Loucy (cell line): Measurements from ENCODE around the gene RASD1.

Experiments
- H2AFZ ChIP-seq: fragments of 200-600 bp; sonication (generic); 2 replicates; pipeline ENCODE4 v1.6.0; 2016; ENCODE audit warnings: antibody characterized with exemption, mild to moderate bottlenecking, low read length, moderate library complexity
- H3F3A ChIP-seq: fragments of 200-600 bp; 2 replicates; pipeline ENCODE4 v1.6.0; 2016; ENCODE audit warnings: antibody characterized with exemption, low read depth, mild to moderate bottlenecking
- H3K27me3 ChIP-seq: fragments of 200-600 bp; sonication (generic); 2 replicates; pipeline ENCODE4 v1.6.1; 2014; ENCODE audit warnings: low read length, mild to moderate bottlenecking; ENCODE audit not compliant: insufficient read depth, poor library complexity, severe bottlenecking
- H3K36me3 ChIP-seq: fragments of 200-600 bp; sonication (generic); 2 replicates; pipeline ENCODE4 v1.6.1; 2016; ENCODE audit warnings: low read length; ENCODE audit not compliant: insufficient read depth
- H3K4me1 ChIP-seq: fragments of 200-600 bp; sonication (generic); 2 replicates; pipeline ENCODE4 v1.5.1; 2014; ENCODE audit warnings: low read length, mild to moderate bottlenecking; ENCODE audit not compliant: insufficient read depth, poor library complexity, severe bottlenecking
- H3K4me2 ChIP-seq: fragments of 200-600 bp; sonication (generic); 2 replicates; pipeline ENCODE4 v1.6.0; 2014; ENCODE audit warnings: antibody characterized with exemption, low read length, low read depth, mild to moderate bottlenecking; ENCODE audit not compliant: poor library complexity, severe bottlenecking
- H3K4me3 ChIP-seq: fragments of 200-600 bp; sonication (generic); 2 replicates; pipeline ENCODE4 v1.5.1; 2014; ENCODE audit warnings: low read length, mild to moderate bottlenecking, mixed read lengths; ENCODE audit not compliant: poor library complexity, severe bottlenecking
- H3K79me2 ChIP-seq: fragments of 200-600 bp; sonication (generic); 2 replicates; pipeline ENCODE4 v1.6.1; 2014; ENCODE audit warnings: low read length; ENCODE audit not compliant: insufficient read depth
- H3K9ac ChIP-seq: fragments of 200-600 bp; sonication (generic); 2 replicates; pipeline ENCODE4 v1.6.0; 2014; ENCODE audit warnings: mild to moderate bottlenecking, low read depth, low read length, moderate library complexity; ENCODE audit not compliant: poor library complexity, severe bottlenecking
- H3K9me2 ChIP-seq: fragments of 200-600 bp; sonication (generic); replicated peaks from 2 replicates; pipeline ENCODE4 v1.6.1; 2016; ENCODE audit warnings: low read depth, low read length, mixed read lengths
- H3K9me3 ChIP-seq: fragments of 200-600 bp; sonication (generic); 2 replicates; pipeline ENCODE4 v1.6.1; 2014; ENCODE audit warnings: mild to moderate bottlenecking, antibody characterized with exemption, low read length, low read depth; ENCODE audit not compliant: insufficient read depth
- H4K20me1 ChIP-seq: fragments of 200-600 bp; sonication (generic); 2 replicates; pipeline ENCODE4 v1.6.0; 2014; ENCODE audit warnings: antibody characterized with exemption, low read length, mild to moderate bottlenecking; ENCODE audit not compliant: insufficient read depth, poor library complexity, severe bottlenecking
- CTCF ChIP-seq: fragments of 200-600 bp; sonication (generic); conservative IDR thresholded peaks from 2 replicates; pipeline ENCODE4 v1.5.1; 2014; ENCODE audit warnings: mild to moderate bottlenecking, antibody characterized with exemption, low read length
- EZH2phosphoT487 ChIP-seq: fragments of 200-600 bp; IDR thresholded peaks from 2 replicates; pipeline ENCODE4 v1.6.1; 2018; ENCODE audit warnings: antibody characterized with exemption, mild to moderate bottlenecking, moderate library complexity, borderline replicate concordance

The RASD1 gene

GRCh38 chr17:17494870-17495535 is 1.2 kb downstream of the RASD1 start:
- Histone ChIP-seq H3K9me2 (no peaks in the 10 kb centered on the region), H2AFZ (no peak overlapping the region), H4K20me1 (no peaks in the 10 kb centered on the region), H3F3A (no peaks in the 10 kb centered on the region; the same call in 1 of the 2 replicates), H3K36me3 (peaks cover 18% of the 10 kb centered on the region; the same call in 1 of the 2 replicates), H3K4me3 (no peak overlapping the region), H3K9me3 (no peaks in the 10 kb centered on the region), H3K9ac (no peak overlapping the region), H3K4me2 (no peak overlapping the region), H3K4me1 (peaks cover 13% of the 10 kb centered on the region), H3K79me2 (no peaks in the 10 kb centered on the region), H3K27me3 (no peaks in the 10 kb centered on the region)
- TF ChIP-seq CTCF (no peak), EZH2phosphoT487 (no peak)

DNA sequence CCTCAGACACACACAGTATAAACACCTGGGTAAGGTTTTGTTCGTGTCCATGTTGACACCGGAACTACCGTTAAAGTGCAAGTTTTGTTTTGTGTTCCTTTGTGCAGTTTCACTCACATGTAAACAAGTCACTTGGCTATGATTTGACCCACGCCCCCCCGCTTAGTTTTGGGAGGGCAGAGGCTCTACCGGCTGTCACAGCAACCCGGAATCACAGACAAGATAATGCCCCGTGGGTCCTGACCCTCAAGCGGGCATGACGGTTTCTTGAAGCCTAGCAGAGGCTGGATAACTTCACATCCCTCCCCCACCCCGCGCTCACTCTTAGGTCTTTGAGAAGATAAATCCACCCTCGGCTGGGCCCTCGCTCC is 1.7 kb downstream of the RASD1 start:
- peaks cover 18% of the 10 kb centered on the region; the same call in 1 of the 2 replicates for H3K36me3 ChIP-seq
- no peak overlapping the region for H2AFZ ChIP-seq
- no peaks in the 10 kb centered on the region for H3K9me3 ChIP-seq
- 0 out of 2 replicates have a peak, but pooled peaks cover 4% of the 10 kb centered on the region for H3K79me2 ChIP-seq
- no peaks in the 10 kb centered on the region for H3K27me3 ChIP-seq
- no peak for TF ChIP-seq CTCF
- H3K4me3 ChIP-seq, result no peak overlapping the region
- no peaks in the 10 kb centered on the region for H4K20me1 ChIP-seq
- H3K4me1 ChIP-seq, result peaks cover 13% of the 10 kb centered on the region
- H3K4me2 ChIP-seq, result no peak overlapping the region
- H3F3A ChIP-seq, result no peaks in the 10 kb centered on the region; the same call in 1 of the 2 replicates
- no peaks in the 10 kb centered on the region for H3K9me2 ChIP-seq
- no peak overlapping the region for H3K9ac ChIP-seq

GRCh38 chr17:17493986-17494466 is 2.2 kb downstream of the RASD1 start:
- H3K79me2 ChIP-seq, result 0 out of 2 replicates have a peak, but pooled peaks cover 4% of the 10 kb centered on the region
- H4K20me1 ChIP-seq, result no peaks in the 10 kb centered on the region
- H3K4me3 ChIP-seq, result no peak overlapping the region
- H3F3A ChIP-seq, result no peaks in the 10 kb centered on the region; the same call in 1 of the 2 replicates
- H3K9me3 ChIP-seq, result no peaks in the 10 kb centered on the region
- no peak overlapping the region for H3K9ac ChIP-seq
- H3K4me2 ChIP-seq, result no peak overlapping the region
- no peaks in the 10 kb centered on the region for H3K9me2 ChIP-seq
- H3K36me3 ChIP-seq, result peaks cover 18% of the 10 kb centered on the region; the same call in 1 of the 2 replicates
- H3K27me3 ChIP-seq, result no peaks in the 10 kb centered on the region
- H3K4me1 ChIP-seq, result peaks cover 13% of the 10 kb centered on the region
- no peak overlapping the region for H2AFZ ChIP-seq
- TF ChIP-seq EZH2phosphoT487, result no peak
- TF ChIP-seq CTCF, result no peak
